K562 (cell line): ENCODE measurements around the gene ZNF521. TPM values are rescaled to one million over a fixed set of nuclear protein-coding genes. Genes with fewer than 3 reads are reported as not detected.

Experiments
- ATF4 ChIP-seq: fragments of 450-650 bp; formaldehyde crosslinking; IDR thresholded peaks from 2 replicates; pipeline ENCODE4 v1.4.0; 2022; ENCODE audit warnings: mild to moderate bottlenecking, moderate library complexity
- BACH1 ChIP-seq: fragments of 200-800 bp; sonication (Bioruptor generic); IDR thresholded peaks from 2 replicates; pipeline ENCODE4 v1.6.1; 2016; ENCODE audit warnings: missing genetic modification characterization, missing compliant biosample characterization
- CBX2 ChIP-seq: fragments of 200-600 bp; sonication (generic); IDR thresholded peaks from one replicate; pipeline ENCODE4 v1.6.1; 2012; ENCODE audit warnings: mild to moderate bottlenecking, low read length, inconsistent platforms; ENCODE audit not compliant: insufficient read depth, poor library complexity, severe bottlenecking
- DLX4 ChIP-seq: fragments of 250-450 bp; sonication (Bioruptor Pico); IDR thresholded peaks from 2 replicates; pipeline ENCODE4 v1.6.1; 2021; ENCODE audit warnings: mild to moderate bottlenecking
- E2F5 ChIP-seq: sonication (generic); formaldehyde crosslinking; IDR thresholded peaks from 2 replicates; pipeline ENCODE4 v1.8.0; 2022; ENCODE audit warnings: mild to moderate bottlenecking, missing genetic modification reagents
- EGR1 ChIP-seq: fragments of 450-650 bp; conservative IDR thresholded peaks from 2 replicates; pipeline ENCODE4 v1.6.1; 2017; ENCODE audit warnings: mild to moderate bottlenecking
- FOSL1 ChIP-seq: fragments of 200-800 bp; sonication (Bioruptor generic); conservative IDR thresholded peaks from 2 replicates; pipeline ENCODE4 v1.6.1; 2016; ENCODE audit warnings: missing genetic modification characterization, missing compliant biosample characterization
- GTF2A2 ChIP-seq: IDR thresholded peaks from 2 replicates; pipeline ENCODE4 v1.6.1; 2016; ENCODE audit warnings: mild to moderate bottlenecking, missing genetic modification characterization, missing compliant biosample characterization
- KLF13 ChIP-seq: fragments of 450-650 bp; IDR thresholded peaks from 2 replicates; pipeline ENCODE4 v1.6.1; 2016; ENCODE audit warnings: missing genetic modification characterization, low read depth, mild to moderate bottlenecking, missing compliant biosample characterization, moderate library complexity, borderline replicate concordance
- MXI1 ChIP-seq: IDR thresholded peaks from 2 replicates; pipeline ENCODE4 v1.6.1; 2011; ENCODE audit warnings: low read depth, mild to moderate bottlenecking, improper control_type of control experiment, low read length
- NFIC ChIP-seq: fragments of 450-650 bp; IDR thresholded peaks from 2 replicates; pipeline ENCODE4 v1.6.1; 2017; ENCODE audit warnings: mild to moderate bottlenecking, inconsistent platforms
- PHF8 ChIP-seq: fragments of 200-600 bp; sonication (generic); IDR thresholded peaks from 2 replicates; pipeline ENCODE4 v1.6.1; 2012; ENCODE audit warnings: mixed run types, mild to moderate bottlenecking, inconsistent platforms, low read length, moderate library complexity, borderline replicate concordance
- PRDM10 ChIP-seq: fragments of 450-650 bp; IDR thresholded peaks from 2 replicates; pipeline ENCODE4 v1.6.1; 2018; ENCODE audit not compliant: partially characterized antibody
- RUNX1 ChIP-seq: sonication (generic); IDR thresholded peaks from 2 replicates; pipeline ENCODE4 v1.6.1; 2016; ENCODE audit warnings: antibody characterized with exemption, low read depth
- SIX5 ChIP-seq, 2 experiments: IDR thresholded peaks; 2 replicates each; pipeline ENCODE4 v1.6.1; 2011; ENCODE audit warnings: low read length in 2 of 2, borderline replicate concordance in 1 of 2, low read depth in 1 of 2, mild to moderate bottlenecking in 1 of 2, moderate library complexity in 1 of 2; ENCODE audit not compliant: insufficient read depth in 1 of 2
- ZHX1 ChIP-seq: fragments of 150-350 bp; conservative IDR thresholded peaks from 2 replicates; pipeline ENCODE4 v1.6.1; 2014; ENCODE audit warnings: low read length
- ZKSCAN3 ChIP-seq: fragments of 250-450 bp; sonication (Bioruptor Pico); IDR thresholded peaks from 2 replicates; pipeline ENCODE4 v1.4.0; 2020
- ZNF354B ChIP-seq: fragments of 250-450 bp; sonication (Bioruptor Pico); IDR thresholded peaks from 2 replicates; pipeline ENCODE4 v1.4.0; 2020
- ZNF584 ChIP-seq: fragments of 200-800 bp; sonication (Bioruptor generic); IDR thresholded peaks from 2 replicates; pipeline ENCODE4 v1.6.1; 2016; ENCODE audit warnings: low read depth, mild to moderate bottlenecking, missing genetic modification characterization, missing compliant biosample characterization
- ZNF695 ChIP-seq: fragments of 450-650 bp; formaldehyde crosslinking; IDR thresholded peaks from 2 replicates; pipeline ENCODE4 v1.4.0; 2020; ENCODE audit warnings: mild to moderate bottlenecking, moderate library complexity
- ZNF699 ChIP-seq: fragments of 250-450 bp; sonication (Bioruptor Pico); IDR thresholded peaks from 2 replicates; pipeline ENCODE4 v1.8.0; 2021; ENCODE audit warnings: mild to moderate bottlenecking, moderate library complexity; ENCODE audit not compliant: insufficient replicate concordance
- polyA plus RNA-seq, 8 experiments: library from polyadenylated mRNA; depleted of rRNA in 4 of 8; stranded (reverse) in 5 of 8; unstranded in 3 of 8; fragments of >200 nt; fragmentation: Nextera tagmentation in 2 of 8; fragmentation: Illumina TruSeq in 1 of 8; extraction: Ambion mirVana in 2 of 8; extraction: Trizol in 1 of 8; gene quantifications; 2 replicates each; pipeline versions ENCODE4 v1.2.1 to v1.2.3, GENCODE V29; 2011 to 2014; ENCODE audit warnings: inconsistent platforms in 1 of 8, missing spikeins in 1 of 8
- total RNA-seq, 7 experiments: library from RNA; depleted of rRNA in 6 of 7; stranded (reverse); fragments of >200 nt in 6 of 7; fragmentation: Illumina TruSeq in 2 of 7; extraction: Trizol in 2 of 7; gene quantifications; 2 replicates each; pipeline versions ENCODE4 v1.2.1 to v1.2.3, GENCODE V29; 2011 to 2021; ENCODE audit warnings: low replicate concordance in 1 of 7

The ZNF521 gene
- total and polyA plus RNA-seq, 9 of the 15 experiments (the other 6 are each of a cell fraction or from before 2014, with no cell fraction given), result 1.2 to 5.8 (median 1.6) TPM

- TF ChIP-seq ZHX1 (no peak), PHF8 (no peak), RUNX1 (no peak), ZNF699 (no peak), DLX4 (CRISPR knock-in tag) (no peak), ZNF695 (CRISPR knock-in tag) (no peak), KLF13 (tag) (no peak), NFIC (peak; percentile 94), GTF2A2 (tag) (no peak), CBX2 (no peak), ZNF584 (no peak), ZNF354B (no peak), BACH1 (tag) (no peak), FOSL1 (peak; percentile 54; the same call in 1 of the 2 replicates), ATF4 (no peak), PRDM10 (no peak), E2F5 (CRISPR knock-in tag) (no peak), MXI1 (no peak), EGR1 (no peak), ZKSCAN3 (CRISPR knock-in tag) (no peak), SIX5 (IDR thresholded peaks at IDR 0.05; ENCODE audit: borderline replicate concordance in 1 of 2, insufficient read depth in 1 of 2, low read depth in 1 of 2, low read length in 2 of 2) (no peak)
These were observed 122.9 kb downstream of the ZNF521 start (continued) for GRCh38 chr18:25229081-25229480.
